Lung (tissue), 12 donors: ENCODE measurements around the gene CTCFL. TPM values are rescaled to one million over a fixed set of nuclear protein-coding genes. Genes with fewer than 3 reads are reported as not detected.

Experiments used
- ATAC-seq: fragments of 200-7000 bp; cut with Tn5 transposase; one replicate; pipeline ENCODE4 v1.9.1; 2020; ENCODE audit warnings: moderate number of reproducible peaks; ENCODE audit not compliant: insufficient read depth, low FRiP score
- DNase-seq, 3 donors: peaks; one replicate each; pipeline ENCODE4 v3.0.0-alpha.2; 2013 to 2017
- H3K27ac ChIP-seq, 2 donors: one replicate each; pipeline ENCODE4 v1.5.1; 2013; ENCODE audit warnings: mild to moderate bottlenecking in 2 of 2, moderate library complexity in 2 of 2, control low read depth in 1 of 2, inconsistent platforms in 1 of 2, low read depth in 1 of 2, low read length in 1 of 2
- H3K27me3 ChIP-seq, 3 donors: one replicate each; pipeline ENCODE4 v1.5.1; 2013; ENCODE audit warnings: low read length in 2 of 3; ENCODE audit not compliant: control insufficient read depth in 3 of 3, insufficient read depth in 3 of 3
- H3K36me3 ChIP-seq, 4 donors: one replicate each; pipeline ENCODE4 v1.5.1; 2013; ENCODE audit warnings: low read length in 4 of 4, mild to moderate bottlenecking in 1 of 4, moderate library complexity in 1 of 4; ENCODE audit not compliant: control insufficient read depth in 4 of 4, insufficient read depth in 4 of 4
- H3K4me1 ChIP-seq, 5 donors: one replicate each; pipeline ENCODE4 v1.5.1; 2013; ENCODE audit warnings: low read length in 5 of 5, mild to moderate bottlenecking in 2 of 5, moderate library complexity in 1 of 5; ENCODE audit not compliant: control insufficient read depth in 5 of 5, insufficient read depth in 5 of 5
- H3K4me3 ChIP-seq: one replicate; pipeline ENCODE4 v1.5.1; 2013; ENCODE audit warnings: mild to moderate bottlenecking, control low read depth, moderate library complexity
- H3K9ac ChIP-seq, 2 donors: one replicate each; pipeline ENCODE4 v1.5.1; 2013; ENCODE audit warnings: low read length in 2 of 2, control low read depth in 1 of 2; ENCODE audit not compliant: insufficient read depth in 1 of 2
- H3K9me3 ChIP-seq, 4 donors: one replicate each; pipeline ENCODE4 v1.5.1; 2013; ENCODE audit warnings: low read length in 3 of 4, mild to moderate bottlenecking in 1 of 4, moderate library complexity in 1 of 4; ENCODE audit not compliant: control insufficient read depth in 4 of 4, insufficient read depth in 3 of 4
- CTCF ChIP-seq: IDR thresholded peaks from 2 replicates; pipeline ENCODE4 v1.5.1; 2012; ENCODE audit warnings: mild to moderate bottlenecking; ENCODE audit errors: control extremely low read depth, extremely low read depth
- WGBS, 2 donors: extraction: QIAGEN DNeasy Blood & Tissue Kit; methylation state at CpG; one replicate each; pipeline ENCODE4 v1.1.7; 2013; 5-methylcytosine and 5-hydroxymethylcytosine counted together
- polyA plus RNA-seq, 2 donors: library from polyadenylated mRNA; stranded (reverse); fragments of 200-250 nt; gene quantifications; one replicate each; pipeline ENCODE4 v1.2.1, GENCODE V29; 2013
- total RNA-seq, 2 donors: library from RNA; depleted of rRNA in 1 of 2; stranded (reverse); fragments of >200 nt in 1 of 2; gene quantifications; one replicate each; pipeline ENCODE4 v1.2.1, GENCODE V29; 2014 to 2021
- donor health status: control.
- donor health status: control.
- donor health status: Bipolar disorder and iron deficiency.
- donor health status: healthy.
- donor health status: DM: yes; HTN: yes; CAD: no.

Gene CTCFL
- total and polyA plus RNA-seq, 4 donors: 0.02 TPM; not detected in 3

- TF ChIP-seq CTCF: no peak
- peak in 2 of 3 donors; percentile 31 to 49 for DNase-seq
- Histone ChIP-seq H3K27ac (no peak overlapping the region), H3K9me3 (no peaks in the 10 kb centered on the region), H3K27me3 (no peaks in the 10 kb centered on the region), H3K4me1 (peaks cover 0 to 8% (median 2%) of the 10 kb centered on the region in 5 donors), H3K4me3 (no peak overlapping the region), H3K9ac (no peak overlapping the region), H3K36me3 (no peaks in the 10 kb centered on the region)
- ATAC-seq: no peak
- 54 to 69% methylated on average over 7 of the region's 7 CpGs for WGBS, 2 donors
Observed at GRCh38 chr20:57458400-57459160, 66.4 kb downstream of the CTCFL start.

GRCh38 chr20:57457243-57458095 is 67.5 kb downstream of the CTCFL start:
- H3K9me3 ChIP-seq: no peaks in the 10 kb centered on the region
- no peaks in the 10 kb centered on the region for H3K27me3 ChIP-seq
- no peak overlapping the region for H3K27ac ChIP-seq
- ATAC-seq (no peak), DNase-seq (peak in 2 of 3 donors; percentile 44)
- no peak overlapping the region for H3K4me3 ChIP-seq
- peaks cover 0 to 8% (median 2%) of the 10 kb centered on the region in 5 donors for H3K4me1 ChIP-seq
- no peak overlapping the region for H3K9ac ChIP-seq
- 74 to 82% methylated on average over 21 of the region's 21 CpGs for WGBS, 2 donors
- no peak for TF ChIP-seq CTCF
- no peaks in the 10 kb centered on the region for H3K36me3 ChIP-seq

DNA sequence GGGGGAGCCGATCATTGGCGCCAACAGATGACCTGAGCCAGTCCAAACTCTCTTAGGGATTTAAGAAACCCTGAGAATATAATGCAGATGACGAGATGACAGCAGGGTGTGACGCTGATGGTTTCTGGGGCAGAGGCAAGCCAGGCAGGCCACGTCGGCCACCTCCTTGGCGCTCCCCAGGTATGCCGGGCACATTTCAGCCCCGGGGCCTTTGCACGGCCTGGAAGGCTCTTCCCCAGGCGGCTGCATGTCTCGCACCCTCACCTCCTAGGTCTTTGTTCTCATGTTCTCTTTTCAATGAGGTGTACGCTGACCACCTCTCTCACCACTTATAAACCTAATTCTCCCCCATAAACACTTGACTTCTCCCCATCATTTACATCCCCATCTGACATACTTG is 68.8 kb downstream of the CTCFL start:
- H3K27ac ChIP-seq: no peak overlapping the region
- DNase-seq (no peak), ATAC-seq (no peak)
- H3K27me3 ChIP-seq: no peaks in the 10 kb centered on the region
- WGBS, 2 donors: 95 to 96% methylated on average over 13 of the region's 13 CpGs
- TF ChIP-seq CTCF: no peak
- peaks cover 0 to 8% (median 4%) of the 10 kb centered on the region in 5 donors for H3K4me1 ChIP-seq
- no peaks in the 10 kb centered on the region for H3K9me3 ChIP-seq
- H3K9ac ChIP-seq: no peak overlapping the region
- H3K4me3 ChIP-seq: no peak overlapping the region
- no peaks in the 10 kb centered on the region for H3K36me3 ChIP-seq
